ENCODE data around the gene BIN2.
"Not testable (repeated sequence)": the region's sequence is repeated elsewhere in the genome, so short reads cannot be mapped to it uniquely, and the experiment has no call there.

BIN2 gene

DNA sequence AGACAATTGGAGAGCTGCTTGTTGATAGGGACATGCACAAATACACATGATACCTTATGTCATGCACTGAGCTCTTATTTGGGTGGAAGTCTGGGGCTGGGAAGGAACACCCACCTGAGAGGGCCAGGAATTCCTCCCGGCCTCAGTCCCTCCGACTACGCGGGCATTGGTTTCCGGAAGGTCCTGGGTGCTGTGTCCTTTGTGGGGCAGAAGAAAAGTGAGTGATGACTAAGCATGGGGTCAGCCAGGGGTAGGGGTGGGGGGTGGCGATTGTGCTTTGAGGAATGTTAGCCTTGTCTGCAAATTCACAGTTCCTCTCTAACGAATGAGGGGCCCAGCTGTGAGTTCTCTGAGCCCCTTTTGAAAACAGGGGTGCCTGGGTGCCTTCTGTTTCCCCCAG is 21.7 kb upstream of the BIN2 start:
- peak; percentile 25 for DNase-seq

DNA sequence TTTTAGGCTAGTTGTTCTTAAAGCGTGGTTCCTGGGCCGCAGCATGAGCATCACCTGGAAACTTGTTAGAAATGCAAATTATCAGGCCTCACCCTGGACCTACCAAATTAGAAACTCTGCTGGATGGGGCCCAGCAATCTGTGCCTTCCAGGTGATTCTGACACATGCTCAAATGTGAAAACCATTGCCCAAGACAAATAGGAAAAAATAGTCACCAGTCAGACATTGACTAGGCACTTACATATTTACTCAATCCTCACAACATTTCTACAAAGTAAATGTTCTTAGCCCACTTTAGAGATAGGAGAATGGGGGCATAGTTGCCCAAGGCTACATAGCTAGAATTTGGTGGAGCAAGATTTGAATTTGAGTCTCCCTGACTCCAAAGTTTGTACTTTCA is 19.2 kb upstream of the BIN2 start:
- DNase-seq = no peak

DNA sequence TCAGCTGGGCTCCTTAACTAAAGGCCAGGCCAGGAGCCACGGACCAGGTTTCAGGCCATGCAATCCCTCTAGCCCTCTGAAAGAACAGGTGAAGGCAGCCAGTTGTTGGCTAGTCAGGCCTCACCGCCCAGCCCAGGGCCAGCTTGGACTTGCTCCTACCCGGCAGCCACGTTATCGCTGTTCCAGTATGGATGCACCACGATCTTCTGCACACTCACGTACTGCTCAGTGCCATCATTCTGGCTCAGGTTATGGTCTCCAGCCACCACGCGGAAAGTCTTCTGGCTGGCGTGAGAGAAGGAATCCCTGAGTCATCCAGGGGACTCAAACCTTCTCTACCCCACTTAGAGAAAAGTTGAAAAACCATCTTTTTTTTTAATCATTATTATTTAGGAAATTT is 18.4 kb upstream of the BIN2 start:
- DNase-seq = no peak

DNA sequence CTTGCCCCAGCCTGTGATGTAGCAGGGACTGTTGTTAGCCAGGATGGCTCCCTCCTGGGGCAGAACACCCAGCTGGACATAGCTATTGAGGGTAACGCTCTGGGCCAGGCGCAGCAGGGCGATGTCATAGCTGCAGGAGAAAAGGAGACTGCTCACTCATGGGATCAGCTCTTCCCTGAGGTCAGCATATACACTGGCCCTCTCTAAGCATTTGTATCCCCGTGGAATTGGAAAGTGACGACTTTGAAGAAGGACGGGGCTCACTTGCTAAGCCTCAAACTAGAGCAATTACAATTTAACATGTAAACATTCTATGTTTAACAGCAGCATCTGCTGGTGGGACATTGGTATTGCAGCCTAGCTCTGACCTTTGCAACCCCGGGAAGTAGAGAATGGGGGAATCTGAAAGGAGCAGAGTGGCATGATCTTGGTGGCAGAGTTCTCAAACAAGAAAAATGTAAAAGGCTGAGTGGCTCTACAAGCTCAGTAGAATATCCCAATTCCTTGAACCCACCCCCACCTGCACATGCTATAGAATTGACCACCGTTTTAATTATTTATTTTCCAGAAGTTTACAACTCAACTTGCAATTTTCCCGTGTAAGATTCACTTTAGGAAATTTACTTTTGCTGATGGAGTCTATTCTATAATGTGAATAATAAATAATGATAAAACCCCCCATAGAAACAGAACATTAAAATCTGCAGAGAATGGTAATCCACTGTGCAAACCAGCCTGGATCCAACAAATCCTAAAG is 17.5 kb upstream of the BIN2 start:
- peak; percentile 70 for DNase-seq

DNA sequence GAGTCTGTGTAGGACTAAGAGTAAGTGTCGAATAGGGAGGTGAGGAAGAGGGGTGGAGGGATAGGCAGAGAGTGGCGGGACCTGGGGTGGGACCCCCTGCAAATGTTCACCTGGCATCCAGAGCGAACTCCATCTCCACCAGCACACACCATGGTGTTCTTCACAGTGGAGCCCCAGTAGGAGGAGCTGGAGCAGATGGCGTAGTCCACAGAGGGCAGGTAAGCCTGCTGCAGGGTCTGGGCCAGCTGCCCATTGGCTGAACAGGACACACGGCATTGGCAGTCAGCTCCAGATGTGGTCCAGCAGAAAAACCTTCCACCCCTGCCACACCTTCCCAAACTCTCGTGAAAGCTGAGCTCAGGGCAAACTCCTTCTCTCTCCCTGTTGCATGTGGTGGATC is 15.8 kb upstream of the BIN2 start:
- DNase-seq = no peak

DNA sequence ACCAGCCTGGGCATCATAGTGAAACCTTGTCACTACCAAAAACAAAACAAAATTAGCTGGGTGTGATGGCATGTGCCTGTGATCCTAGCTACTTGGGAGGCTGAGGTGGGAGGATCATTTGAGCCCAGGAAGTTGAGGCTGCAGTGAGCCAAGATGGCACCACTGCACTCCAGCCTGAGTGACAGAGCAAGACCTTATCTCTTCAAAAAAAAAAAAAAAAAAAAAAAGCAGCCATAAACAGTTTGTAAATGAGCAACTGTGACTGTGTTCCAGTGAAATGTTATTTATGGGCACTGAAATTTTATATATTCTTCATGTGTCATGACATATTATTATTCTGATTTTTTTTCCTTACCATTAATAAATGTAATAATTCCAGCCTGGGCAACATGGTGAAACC is 13.4 kb upstream of the BIN2 start:
- DNase-seq = not testable (repeated sequence)

DNA sequence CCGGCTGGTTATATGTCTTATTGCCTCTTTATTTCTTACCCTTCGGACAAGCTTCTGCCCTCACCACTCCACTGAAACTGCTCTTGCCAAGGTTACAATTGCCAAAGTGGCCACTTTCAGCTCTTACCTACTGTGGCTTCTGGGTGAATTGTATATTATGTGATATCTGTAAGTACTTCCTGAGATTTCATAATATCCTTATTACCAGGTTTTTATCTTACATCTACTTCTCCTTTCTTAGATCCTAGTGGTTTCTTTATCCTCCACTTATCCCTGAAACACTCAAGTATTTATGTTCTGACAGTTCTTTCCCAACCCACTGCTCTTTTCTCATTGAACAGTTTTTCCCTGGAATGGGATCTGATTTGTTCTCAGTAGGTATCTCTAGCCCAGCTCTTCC is 12.0 kb upstream of the BIN2 start:
- DNase-seq = no peak

DNA sequence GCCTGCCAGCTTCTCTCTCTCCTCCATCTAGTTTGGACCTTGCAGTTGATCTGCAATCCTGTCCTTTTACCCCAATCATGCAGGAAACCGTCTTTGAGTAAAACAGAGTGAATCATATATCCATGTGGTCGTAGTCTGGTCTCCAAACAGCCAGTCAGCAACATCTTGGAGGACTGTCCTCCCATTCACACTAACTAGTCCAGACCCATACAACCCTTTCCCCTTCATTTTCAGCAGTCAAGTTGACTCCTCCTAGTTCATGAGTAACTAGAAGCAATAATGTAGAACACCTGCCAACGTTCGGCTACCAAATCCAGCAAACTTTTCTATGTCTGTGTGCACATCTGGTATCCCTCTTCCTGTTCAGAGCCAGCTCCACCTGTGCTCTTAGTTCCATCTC is 10.8 kb upstream of the BIN2 start:
- no peak for DNase-seq

DNA sequence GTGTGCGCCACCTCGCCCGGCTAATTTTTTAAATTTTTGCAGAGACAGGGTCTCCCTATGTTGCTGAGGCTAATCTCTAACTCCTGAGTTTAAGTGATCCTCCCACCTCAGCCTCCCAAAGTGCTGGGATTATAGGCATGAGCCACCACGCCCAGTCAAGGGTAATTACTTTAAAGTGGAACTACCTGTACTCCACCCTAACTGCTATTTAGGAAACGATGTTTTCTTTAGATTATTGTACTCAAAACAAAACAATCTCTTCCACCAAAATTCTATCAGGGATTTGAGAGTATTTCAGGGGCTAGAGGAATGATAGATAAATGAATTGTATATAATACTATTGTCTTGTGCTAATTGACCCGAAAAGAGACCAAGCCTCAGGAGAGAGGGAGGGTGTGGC is 9.6 kb upstream of the BIN2 start:
- DNase-seq = no peak

DNA sequence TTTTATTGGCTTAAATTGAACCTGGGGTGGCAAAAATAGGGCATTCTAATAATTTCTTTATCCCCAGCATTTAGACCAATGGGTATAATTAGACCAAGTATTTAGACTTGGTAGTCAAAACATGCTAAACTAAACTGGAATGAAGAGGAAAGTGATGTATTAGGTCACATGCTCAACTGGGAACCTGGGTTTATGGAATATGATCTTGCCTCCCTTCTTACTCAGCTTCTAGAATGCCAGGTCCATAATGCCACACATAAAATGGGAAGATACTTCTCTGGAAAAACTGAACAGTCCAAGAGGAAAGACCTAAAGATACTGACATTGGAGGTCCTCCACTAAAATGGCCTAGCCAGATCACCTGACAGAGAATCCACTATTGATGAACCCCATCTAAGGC is 6.2 kb upstream of the BIN2 start:
- peak; percentile 17 for DNase-seq

DNA sequence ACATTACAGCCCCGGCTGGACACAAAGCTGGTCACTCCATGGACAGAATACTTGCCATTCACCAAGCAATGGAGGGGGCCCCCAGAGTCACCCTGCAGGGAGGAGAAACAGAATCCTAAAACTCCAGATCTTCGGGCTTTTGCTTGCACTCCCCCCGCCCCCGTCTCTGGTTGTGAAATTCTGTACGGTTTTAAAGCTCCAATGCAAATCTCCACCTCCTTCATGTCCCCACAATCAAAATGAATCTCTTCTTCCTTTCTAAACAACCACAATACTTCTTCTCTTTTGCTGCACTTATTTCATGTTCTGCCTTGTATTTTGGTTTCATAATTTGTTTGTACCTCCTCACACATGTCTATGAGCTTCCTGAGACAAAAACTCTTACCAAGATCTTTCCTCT is 5.8 kb upstream of the BIN2 start:
- no peak for DNase-seq

DNA sequence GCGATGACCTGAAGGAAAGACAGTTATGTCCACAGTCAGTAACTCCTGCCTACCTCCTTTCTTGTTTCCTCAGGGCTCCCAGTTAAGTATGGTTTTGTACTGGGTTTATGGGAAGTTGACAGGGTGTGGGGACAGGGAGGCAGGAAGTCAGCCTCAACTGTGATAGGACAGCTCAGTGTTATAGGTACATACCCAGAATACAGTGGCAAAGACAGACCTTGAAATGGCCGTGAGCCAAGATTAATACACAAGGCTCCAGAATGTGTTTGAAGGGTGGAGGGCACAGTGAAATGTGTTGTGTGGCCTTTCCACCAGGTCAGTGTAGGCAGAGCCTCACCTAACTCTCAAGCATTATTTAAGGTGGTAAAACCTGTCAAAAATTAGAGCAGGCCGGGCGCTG is 4.6 kb upstream of the BIN2 start:
- DNase-seq = no peak

DNA sequence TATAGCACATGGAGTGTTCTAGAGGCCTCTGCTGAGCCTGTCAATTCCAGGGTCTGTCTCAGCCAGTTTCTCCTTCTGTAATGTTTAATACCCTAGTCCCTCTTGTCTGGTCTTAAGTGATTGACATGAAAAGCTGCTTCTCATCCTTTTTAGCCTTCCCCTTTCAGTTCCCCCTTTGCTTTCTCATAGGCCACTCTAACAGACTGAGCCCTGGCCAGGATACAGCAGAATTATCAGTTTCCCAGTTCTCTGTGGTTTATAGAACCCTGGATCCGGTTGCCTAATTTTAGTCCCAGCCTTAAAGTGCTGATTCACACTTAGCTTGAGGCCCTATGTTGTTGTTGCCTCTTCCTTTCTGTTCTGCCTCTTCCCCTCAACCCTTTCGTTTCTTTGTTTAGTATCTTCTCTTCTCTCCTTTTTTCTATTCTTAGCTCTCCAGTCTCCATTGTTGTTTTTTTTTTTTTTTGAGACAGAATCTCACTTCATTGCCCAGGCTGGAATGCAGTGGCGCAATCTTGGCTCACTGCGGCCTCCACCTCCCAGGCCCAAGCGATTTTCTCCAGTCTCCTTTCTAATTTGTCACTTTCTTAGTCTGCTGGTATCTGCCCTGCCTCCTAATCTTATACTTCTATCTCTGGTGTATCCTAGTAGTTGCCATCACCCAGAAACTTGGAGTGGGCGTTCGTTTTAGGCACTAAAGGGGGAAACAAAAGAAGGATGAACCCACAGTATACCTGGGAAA is 2.9 kb upstream of the BIN2 start:
- peak; percentile 77 for DNase-seq

DNA sequence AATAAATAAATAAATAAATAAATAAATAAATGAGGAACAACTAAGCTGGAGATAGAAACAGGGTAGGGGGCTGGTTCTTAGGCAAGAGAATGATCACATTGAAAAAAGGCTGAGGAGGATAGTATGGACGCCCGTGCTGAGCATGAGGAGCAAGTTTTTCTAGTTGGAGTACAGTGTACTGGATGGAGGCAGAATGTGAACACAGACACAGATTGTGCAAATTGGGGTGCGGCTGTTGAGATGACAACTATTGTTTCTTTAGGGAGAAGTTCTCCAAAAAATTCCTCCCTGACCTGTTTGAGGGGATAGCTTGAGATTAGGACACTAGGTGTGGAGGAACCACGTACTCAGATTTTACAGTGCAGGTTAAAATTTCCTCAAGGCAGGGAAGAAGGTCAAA is 979 bp upstream of the BIN2 start:
- no peak for DNase-seq

DNA sequence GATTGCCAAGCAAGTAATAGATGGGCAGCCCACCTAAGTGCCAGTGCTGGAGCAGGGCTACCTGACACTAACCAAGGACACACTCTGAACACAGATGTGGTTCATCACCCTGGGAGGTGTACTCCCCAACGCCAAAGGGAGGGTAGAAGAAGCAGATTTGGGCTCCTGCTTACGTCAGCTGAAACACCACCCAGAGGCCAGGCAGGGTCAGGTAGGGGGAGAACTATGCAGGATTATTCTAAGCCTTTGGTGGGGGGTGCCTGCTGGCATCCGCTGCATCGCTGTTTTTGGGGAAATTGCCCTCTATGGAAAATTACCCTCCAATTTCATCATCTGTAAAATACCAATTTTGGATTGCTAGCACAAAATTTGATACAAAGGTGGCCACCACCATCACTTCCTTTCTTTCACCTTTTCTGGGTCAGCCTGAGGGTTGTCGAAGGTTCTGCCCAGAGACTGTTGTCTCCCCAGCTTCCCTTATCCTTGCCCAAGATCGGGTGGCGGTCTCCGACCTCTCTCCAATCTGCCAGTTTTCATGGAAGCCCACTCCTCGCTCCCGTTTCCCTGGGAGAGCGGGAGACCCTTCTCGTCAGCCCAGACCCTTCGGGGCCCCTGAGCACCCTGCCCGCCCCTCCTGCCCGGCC is 535 bp downstream of the BIN2 start:
- no peak for DNase-seq

DNA sequence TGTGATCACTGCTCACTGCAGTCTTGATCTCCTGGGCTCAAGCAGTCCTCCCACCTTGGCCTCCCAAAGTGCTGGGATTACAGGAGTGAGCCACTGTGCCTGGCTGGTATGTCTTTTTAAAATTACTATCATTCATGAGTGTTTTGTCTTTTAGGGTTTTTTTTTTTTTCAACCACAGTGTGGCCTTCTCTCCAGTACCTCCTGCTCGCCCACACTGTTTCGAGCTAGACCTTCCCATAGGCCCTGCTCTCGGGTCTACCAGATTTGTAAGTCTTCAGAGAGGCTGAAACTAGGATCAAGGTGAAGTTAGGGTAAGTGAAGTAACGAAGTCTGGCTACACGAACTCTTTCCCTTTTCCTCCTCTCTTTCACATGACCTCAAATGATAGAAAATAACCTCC is 1.5 kb downstream of the BIN2 start:
- no peak for DNase-seq

DNA sequence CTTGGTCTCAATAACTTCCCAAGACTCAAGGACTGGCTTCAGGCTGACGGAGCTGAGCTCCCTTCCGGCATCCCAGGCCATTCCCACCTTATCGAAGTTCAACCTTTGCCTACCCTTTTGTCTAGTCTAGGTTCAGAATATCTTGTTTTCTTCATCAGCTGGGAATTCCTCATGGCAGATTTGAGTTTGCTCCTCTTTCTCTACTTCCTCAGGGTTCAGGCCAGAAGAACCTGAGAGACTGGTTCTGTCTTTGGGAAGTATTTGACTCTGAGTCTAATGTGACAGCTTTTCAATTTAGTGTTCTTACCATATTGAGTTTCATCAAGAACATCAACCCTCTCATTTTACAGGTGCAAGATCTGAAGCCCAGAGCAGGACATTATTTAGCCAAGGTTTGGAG is 2.1 kb downstream of the BIN2 start:
- DNase-seq = no peak

DNA sequence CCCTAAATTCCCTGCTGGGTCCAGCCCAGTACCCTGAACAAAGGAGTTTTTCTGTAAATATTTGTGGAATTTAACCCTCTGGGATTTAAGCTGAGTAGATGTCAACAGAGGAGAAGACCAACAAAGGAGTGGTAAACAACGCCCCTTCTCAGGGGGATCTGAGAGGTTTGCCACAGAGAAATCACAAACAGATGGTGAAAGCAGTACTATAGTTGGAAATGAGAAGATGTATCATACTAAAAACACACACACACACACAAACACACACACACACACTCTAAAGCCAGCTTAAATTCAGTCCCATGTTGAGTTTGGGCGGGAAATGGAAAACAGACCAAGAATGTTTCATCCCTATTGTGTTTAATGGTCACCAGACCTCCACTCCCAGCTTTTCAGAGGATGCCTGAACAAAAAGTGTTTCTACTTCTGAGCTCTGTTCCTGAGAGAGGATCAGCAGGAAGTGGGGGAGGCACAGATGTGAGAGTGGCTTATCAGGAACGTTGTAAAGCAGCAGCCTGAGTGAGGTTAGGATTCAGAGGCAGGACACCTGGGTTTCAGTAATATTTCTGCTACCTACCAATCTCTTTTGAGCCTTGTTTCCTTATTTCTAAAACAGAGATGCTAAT is 3.2 kb downstream of the BIN2 start:
- DNase-seq = peak; percentile 46

DNA sequence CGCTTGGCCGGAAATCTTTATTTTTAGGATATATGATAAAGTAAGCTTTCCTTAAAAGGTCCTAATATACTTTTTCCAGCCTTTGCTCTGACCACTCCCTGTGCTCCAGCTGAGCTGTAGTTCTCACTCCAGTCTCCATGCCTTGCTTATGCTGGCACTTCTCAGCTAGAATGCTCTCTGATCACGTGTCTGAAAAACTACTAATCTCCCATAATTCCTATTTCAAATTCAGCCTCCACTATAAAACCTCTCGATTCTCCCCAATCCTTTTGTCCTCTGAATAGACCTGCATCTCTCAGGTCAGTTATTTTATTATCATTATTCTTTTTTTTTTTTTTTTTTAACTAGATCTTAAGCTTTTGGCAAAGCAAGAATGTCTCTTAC is 3.7 kb downstream of the BIN2 start:
- peak; percentile 9 for DNase-seq

DNA sequence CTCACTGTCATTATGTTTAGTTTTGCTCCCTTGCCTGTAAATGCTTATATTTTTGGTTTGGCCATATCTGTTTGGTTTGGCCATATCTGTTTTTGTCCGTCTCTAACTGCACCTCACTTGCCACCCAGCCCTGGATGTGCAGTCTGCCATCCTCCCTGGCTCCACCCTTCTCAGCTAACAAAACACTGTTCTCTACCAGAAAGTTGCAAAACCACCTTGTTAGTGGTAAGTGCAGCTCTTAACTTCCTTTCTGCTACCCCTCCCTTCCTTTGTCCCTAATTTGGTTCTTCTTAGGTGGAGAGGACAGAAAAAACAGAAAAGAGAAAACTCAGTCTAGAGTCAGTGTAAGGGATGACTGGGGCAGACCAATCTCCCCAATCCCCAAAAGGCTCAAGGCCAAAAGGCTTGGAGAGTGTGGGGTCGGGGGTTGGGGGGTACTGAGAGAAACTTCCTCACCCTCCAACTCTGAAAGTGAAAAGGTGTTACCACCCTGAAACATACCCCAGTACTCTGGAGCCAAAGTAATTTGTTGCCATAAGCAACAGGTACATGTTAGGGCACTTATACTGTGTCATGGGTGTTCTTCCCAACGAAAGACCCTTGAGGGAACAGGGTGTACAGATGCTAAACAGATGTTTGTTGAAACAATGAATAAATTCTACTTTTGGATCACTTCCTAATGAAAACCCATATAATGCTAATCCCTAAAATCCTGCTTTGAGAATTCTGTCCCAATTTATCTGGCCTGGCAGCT is 5.0 kb downstream of the BIN2 start:
- no peak for DNase-seq

DNA sequence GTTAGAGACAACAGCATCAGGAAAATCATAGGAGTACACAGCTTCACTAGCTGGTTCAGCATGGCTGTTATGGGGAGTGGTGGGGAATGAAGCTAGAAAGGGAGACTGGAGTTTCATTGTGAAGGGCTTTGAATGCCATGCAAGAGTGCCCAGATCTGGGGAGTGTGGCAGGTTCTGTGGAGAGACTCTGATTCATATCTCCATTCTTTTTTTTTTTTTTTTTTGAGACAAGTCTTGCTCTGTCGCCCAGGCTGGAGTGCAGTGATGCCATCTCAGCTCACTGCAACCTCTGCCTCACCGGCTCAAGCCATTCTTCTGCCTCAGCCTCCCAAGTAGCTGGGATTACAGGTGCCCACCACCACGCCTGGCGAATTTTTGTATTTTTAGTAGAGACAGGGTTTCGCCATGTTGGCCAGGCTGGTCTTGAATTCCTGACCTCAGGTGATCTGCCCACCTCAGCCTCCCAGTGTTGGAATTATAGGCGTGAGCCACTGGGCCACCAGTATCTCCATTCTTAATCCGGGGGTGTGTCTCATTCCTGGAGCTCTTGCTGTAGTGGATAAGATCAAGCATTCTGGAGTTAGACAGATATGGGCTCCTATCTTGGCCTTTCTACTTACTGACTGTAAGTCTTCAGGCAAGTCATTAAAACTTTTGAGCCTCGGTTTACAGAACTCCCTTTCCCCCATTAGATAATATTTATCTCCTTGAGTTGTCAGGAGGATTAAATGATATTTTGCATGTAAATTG is 5.7 kb downstream of the BIN2 start:
- DNase-seq = not testable (repeated sequence)

DNA sequence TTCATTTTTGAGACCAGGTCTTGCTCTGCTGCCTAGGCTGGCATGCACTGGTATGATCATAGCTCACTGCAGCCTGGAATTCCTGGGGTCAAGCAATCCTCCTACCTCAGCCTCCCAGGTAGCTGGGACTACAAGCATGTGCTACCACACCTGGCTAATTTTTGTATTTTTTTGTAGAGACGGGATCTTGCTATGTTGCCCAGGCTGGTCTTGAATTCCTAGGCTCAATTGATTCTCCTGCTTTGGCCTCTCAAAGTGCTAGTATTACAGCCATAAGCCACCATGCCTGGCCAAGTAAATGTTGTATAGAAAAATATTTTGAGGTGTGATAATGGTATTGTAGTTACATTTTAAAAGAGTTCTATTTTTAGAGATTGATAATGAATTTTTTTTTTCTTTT is 12.6 kb downstream of the BIN2 start:
- DNase-seq = no peak

All from fibroblast of skin of back (primary cell).